Smooth muscle cell of the brain vasculature (primary cell): ENCODE data around the gene MGARP.

Experiments used
- DNase-seq: peaks from one replicate; pipeline ENCODE4 v3.0.0-alpha.2; 2012; ENCODE audit warnings: low read depth, low spot score

MGARP gene

DNA sequence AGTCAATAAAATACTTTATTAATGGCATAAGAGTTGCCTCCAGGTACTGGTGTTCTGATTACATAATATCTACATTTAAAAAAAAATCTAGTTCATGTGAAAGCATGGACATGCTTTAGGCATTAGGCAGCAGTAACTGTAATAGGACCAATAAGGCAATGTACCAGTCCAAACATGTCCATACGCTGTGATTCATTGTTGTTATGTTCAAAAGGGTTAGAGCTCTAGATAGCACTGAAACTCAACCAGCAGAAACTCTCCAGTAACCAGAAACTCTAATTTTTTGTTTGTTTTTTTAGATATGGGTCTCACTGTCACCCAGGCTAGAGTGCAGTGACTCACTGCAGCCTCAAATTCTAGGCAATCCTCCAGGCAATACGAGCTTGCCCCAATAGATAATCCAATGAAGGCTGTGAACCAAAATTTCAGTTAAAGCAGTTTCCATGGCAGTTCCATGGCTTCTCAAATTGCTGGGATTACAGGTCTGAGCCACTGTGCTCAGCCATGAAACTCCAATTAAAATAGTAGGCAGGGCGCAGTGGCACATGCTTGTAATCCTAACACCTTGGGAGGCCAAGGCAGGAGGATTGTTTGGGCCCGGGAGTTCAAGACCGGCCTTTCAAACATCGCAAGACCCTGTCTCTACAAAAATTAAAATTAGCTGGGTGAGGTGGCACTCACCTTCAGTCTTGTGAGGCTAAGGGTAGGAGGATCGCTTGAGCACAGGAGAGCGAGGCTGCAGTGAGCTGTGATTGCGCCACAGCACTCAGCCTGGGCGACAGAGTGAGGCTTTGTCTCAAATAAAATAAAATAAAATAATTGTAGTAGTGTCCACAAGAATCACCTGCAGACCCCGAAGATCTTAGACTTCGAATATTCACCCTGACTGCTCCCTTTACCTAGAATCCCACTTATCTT lies 36.3 kb downstream of the MGARP start:
- DNase-seq, result peak; percentile 43

GRCh38 chr4:139242511-139243051 lies 37.4 kb downstream of the MGARP start:
- DNase-seq, result peak; percentile 45

- DNase-seq, result no peak
Observed at GRCh38 chr4:139241784-139242151, 38.3 kb downstream of the MGARP start.

DNA sequence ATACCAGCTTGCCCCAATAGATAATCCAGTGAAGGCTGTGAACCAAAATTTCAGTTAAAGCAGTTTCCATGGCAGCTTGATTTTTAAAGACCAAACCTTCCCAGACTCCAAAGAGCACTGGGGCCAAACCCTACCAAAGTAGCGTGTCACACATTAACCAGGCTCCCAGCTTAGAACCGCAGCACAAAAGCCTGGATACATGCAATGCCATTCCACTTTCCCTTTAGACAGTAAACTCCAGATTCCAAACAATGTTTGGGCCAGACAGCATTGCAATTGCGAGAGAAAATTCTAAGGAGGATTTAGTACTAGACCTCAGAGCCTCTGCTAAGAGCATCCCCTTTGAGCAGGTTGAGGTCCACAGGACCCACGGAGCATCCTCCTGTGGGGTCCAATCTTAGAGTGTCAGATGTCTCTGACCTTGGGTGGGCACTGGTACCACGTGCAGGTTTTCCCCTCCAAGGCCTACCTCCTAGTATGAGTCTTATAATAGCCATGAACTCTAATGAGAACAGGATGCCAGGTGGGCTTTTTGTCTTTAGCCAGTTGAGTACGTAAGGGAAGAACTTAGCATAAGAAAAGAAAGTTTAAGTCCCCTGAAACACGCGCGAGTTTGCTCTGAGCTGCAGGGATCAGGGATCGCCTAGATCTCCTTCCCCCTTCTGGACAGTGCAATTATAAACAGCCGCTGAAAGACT lies 38.8 kb downstream of the MGARP start:
- no peak for DNase-seq

- DNase-seq, result no peak
Observed at GRCh38 chr4:139239127-139239772, 40.8 kb downstream of the MGARP start.

DNA sequence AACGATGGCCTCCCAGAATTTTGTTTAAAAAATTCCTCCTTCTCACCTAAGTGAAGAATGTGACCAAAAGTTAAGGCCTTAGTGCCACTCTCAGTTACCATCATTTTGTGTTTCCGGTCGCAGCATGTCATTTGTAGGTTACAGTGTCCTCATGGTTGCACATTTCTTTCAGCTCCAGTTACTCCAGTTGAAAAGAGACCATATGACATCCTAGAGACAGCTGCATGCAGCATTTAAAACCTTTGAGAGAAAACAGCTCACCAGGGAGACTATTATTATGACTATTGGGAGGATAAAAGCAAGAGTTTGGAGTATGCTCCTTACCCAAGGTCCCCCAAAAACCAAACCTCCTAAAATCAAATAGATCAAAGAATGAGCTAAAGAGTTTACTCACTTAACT lies 45.8 kb downstream of the MGARP start:
- no peak for DNase-seq

GRCh38 chr4:139229534-139230039 lies 50.4 kb downstream of the MGARP start:
- DNase-seq, result no peak

GRCh38 chr4:139227729-139228404 lies 52.2 kb downstream of the MGARP start:
- no peak for DNase-seq

DNA sequence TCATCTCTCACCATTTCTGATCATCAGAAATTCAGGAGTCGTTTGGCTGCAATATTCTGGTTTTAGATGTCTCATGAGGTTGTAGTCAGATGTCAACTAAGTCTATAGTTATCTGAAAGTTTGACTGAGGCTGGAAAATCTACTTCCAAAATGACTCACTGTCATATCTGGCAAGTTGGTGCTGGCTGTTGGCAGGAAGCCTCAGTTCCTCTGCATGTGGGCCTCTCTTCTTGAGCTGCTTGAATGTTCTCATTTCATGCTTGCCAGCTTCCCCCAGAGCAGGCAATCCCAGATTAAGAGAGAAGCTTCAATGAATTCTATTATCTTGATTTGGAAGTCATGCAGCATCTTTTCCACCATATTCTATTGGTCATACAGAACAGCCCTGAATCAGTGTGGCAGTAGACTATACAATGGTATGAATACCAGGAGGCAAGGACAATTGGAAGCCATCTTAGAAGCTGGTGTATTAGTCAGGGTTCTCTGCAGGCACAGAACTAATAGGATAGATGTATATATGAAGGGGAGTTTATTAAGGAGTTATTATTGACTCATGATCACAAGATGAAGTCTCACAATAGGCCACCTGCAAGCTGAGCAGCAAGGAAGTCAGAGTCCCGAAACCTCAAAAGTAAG lies 56.2 kb downstream of the MGARP start:
- no peak for DNase-seq

GRCh38 chr4:139222215-139222614 lies 57.8 kb downstream of the MGARP start:
- no peak for DNase-seq

DNA sequence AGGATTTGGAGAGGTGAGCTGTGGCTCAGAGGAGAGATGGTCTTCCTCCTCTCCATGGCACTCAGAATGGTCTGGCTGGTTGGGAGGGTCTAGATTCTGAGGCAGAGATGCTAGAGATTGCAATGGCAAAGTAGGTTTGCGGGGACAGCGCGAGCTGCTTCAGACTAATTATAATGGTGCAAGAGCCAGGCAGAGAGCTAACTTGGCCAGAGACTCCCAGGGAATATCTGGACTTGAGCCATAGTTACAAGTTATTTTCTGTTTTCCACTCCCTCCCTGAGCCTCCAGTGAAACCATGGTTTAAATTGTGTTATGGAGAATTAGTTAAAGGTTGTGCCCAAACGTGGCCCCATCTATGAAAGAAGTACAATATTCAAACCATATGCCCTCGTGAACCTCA lies 58.3 kb downstream of the MGARP start:
- DNase-seq, result no peak

DNA sequence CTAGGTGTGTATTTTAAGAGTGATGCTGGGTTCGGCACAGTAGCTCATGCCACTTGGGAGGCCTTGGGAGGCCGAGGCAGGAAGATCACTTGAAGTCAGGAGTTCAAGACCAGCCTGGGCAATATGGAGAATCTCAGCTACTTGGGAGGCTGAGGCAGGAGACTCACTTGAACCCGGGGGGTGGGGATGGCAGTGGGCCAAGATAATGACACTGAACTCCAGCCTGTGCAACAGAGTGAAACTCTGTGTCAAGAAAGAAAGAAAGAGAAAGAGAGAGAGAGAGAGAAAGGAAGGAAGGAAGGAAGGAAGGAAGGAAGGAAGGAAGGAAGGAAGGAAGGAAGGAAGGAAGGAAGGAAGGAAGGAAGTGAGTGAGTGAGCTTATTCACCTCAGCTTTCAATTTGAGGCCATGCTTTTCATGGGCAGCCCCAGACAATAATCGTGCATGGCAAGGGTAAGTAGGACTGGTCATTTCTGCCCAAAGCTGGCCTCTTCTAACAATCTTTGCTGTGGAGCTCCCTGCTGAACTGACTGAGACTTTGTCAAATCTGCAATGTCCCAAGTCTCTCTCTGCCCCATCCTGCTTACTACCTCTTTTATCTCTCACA lies 60.5 kb downstream of the MGARP start:
- DNase-seq, result no peak
